Neutrophil (primary cell): Measurements from ENCODE around the gene OR5AU1.

Experiments
- H3K27ac ChIP-seq: fragments of 200-600 bp; sonication (generic); 2 replicates; pipeline ENCODE4 v1.5.1; 2016; ENCODE audit warnings: mild to moderate bottlenecking, moderate library complexity
- H3K27me3 ChIP-seq: fragments of 200-600 bp; sonication (generic); 2 replicates; pipeline ENCODE4 v1.6.0; 2016; ENCODE audit warnings: mild to moderate bottlenecking
- H3K36me3 ChIP-seq: fragments of 200-600 bp; sonication (generic); 2 replicates; pipeline ENCODE4 v1.5.1; 2017
- H3K4me1 ChIP-seq, 2 experiments: fragments of 200-600 bp in 1 of 2; sonication (generic) in 1 of 2; 1 replicate in 1 of 2; 2 replicates in 1 of 2; pipeline versions ENCODE4 v1.5.1 to v1.6.1; 2013 to 2016; ENCODE audit warnings: low read depth in 1 of 2, low read length in 1 of 2, mild to moderate bottlenecking in 1 of 2, moderate library complexity in 1 of 2; ENCODE audit not compliant: control insufficient read depth in 1 of 2, insufficient read depth in 1 of 2
- H3K4me3 ChIP-seq, 2 experiments: fragments of 200-600 bp in 1 of 2; sonication (generic) in 1 of 2; 1 replicate in 1 of 2; 2 replicates in 1 of 2; pipeline ENCODE4 v1.5.1; 2013 to 2016; ENCODE audit warnings: low read depth in 1 of 2, low read length in 1 of 2, mild to moderate bottlenecking in 1 of 2, moderate library complexity in 1 of 2
- H3K9me3 ChIP-seq: fragments of 200-600 bp; sonication (generic); 2 replicates; pipeline ENCODE4 v1.5.1; 2016
- CTCF ChIP-seq: fragments of 200-600 bp; sonication (generic); IDR thresholded peaks from 2 replicates; pipeline ENCODE4 v1.5.1; 2016; ENCODE audit warnings: antibody characterized with exemption

The OR5AU1 gene

DNA sequence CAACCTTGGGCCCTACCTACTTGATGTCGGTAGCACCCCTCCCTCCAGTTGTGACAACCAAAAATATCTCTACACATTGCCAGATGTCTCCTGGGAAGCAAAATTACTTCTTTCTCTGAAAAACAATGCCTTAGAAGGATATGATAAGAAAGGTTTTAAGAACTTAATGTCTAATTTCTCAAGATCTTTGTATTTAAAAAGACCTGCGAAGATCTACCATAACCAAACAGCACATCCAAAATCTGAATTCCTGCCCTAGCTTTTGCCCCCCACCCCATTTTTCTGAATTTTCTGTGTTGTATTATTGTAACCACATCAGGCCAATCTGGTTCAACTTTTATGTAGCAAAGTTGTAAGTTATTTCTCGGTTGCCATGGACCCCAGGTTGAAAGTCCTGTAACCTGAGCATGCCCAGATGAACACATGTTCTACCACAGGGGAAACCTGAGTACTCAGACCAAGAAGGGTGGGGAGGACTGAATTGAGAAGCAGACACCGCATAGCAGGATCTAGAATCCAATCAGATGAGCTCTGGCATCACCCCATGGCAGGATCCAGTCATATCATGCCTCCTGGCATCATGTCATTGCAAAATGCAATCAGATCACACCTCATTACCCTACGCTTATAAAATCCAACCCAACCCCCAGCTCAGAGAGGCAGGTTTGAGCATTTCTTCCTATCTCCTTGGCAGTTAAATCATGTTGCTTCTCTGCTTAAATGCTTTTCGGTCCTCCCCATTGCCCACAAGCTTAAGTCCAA, 46.3 kb downstream of the OR5AU1 start:
- H3K27me3 ChIP-seq: no peaks in the 10 kb centered on the region
- H3K9me3 ChIP-seq: no peaks in the 10 kb centered on the region
- H3K27ac ChIP-seq: no peak overlapping the region
- no peaks in the 10 kb centered on the region for H3K36me3 ChIP-seq
- no peak overlapping the region for H3K4me3 ChIP-seq
- peaks cover 14 to 16% of the 10 kb centered on the region in 2 experiments for H3K4me1 ChIP-seq
- no peak for TF ChIP-seq CTCF

- H3K4me3 ChIP-seq: no peak overlapping the region
- no peak for TF ChIP-seq CTCF
- peaks cover 21% of the 10 kb centered on the region in 2 experiments for H3K4me1 ChIP-seq
- no peaks in the 10 kb centered on the region for H3K27me3 ChIP-seq
- H3K27ac ChIP-seq: no peak overlapping the region
- H3K36me3 ChIP-seq: no peaks in the 10 kb centered on the region
- no peaks in the 10 kb centered on the region for H3K9me3 ChIP-seq
Measured at GRCh38 chr14:21108791-21109190, 47.1 kb downstream of the OR5AU1 start.

DNA sequence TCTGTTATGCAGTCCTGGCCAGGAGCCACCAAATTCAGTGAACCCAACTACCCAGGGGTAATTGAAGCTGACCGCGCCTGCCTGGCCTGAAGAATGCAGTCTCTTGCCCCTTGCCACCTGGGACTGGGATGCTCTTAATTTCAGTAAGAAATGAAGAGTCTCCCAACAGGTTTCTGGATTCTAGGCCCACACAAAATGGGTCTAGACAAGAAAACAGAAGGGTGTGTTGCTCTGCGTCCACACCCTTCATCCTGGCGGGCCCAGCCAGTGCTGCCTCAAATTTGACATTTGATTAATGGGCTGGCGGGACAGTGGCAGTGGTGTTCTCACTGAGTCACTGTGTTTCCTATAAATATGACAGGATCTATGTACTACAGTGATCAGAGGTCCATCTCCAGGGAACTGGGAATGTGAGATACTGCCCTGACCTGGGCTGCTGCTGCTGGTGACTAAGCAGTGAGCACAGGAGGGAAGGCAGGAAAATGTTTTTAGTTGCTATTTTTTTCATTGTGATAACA, 48.5 kb downstream of the OR5AU1 start:
- no peaks in the 10 kb centered on the region for H3K27me3 ChIP-seq
- H3K4me1 ChIP-seq: peaks cover 26 to 31% of the 10 kb centered on the region in 2 experiments
- TF ChIP-seq CTCF: no peak
- no peaks in the 10 kb centered on the region for H3K9me3 ChIP-seq
- H3K36me3 ChIP-seq: no peaks in the 10 kb centered on the region
- peak overlapping the region; percentile 36 for H3K27ac ChIP-seq
- no peak overlapping the region for H3K4me3 ChIP-seq

DNA sequence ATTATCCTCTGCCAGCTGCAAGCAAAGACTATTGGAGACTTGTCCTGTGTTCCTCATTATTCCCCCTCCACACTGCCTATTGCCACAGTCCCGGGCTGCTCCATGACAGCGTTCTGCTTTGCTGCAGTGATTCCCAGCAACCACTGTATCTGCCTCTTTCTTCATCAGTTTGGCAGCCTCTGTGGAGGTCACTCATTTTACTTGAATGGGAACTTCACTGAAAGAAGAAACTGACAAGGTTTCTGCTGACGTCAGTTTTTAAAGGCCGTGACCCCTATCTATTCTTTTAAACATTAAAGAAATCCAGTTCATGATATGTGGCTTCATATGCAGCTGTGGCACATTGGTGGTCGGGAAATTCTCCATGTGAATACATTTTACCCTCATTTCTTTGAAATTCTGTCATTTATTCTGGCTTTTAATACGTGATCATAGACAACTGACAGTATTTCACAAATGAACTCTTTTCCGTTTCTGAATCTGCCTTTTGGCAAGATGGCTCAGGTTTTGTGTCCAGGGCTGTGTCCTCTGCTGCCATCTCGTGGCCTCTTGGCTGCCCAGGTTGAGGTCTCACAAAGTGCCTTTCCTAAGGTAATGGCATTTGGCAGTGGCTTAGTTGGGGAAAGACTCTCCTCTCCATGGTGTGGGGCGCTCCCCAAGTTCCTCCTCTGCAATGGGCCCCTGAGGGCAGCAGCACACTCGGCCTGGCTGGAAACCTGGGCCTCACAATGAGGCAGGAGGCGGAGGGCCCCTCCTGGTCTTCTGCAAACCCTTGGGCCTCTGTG, 49.2 kb downstream of the OR5AU1 start:
- Histone ChIP-seq H3K4me1 (peaks cover 26 to 31% of the 10 kb centered on the region in 2 experiments), H3K27ac (peak overlapping the region; percentile 36), H3K9me3 (no peaks in the 10 kb centered on the region), H3K27me3 (no peaks in the 10 kb centered on the region), H3K36me3 (no peaks in the 10 kb centered on the region), H3K4me3 (peak overlapping the region in 1 of 2 experiments; percentile 9)
- TF ChIP-seq CTCF: peak; percentile 74

DNA sequence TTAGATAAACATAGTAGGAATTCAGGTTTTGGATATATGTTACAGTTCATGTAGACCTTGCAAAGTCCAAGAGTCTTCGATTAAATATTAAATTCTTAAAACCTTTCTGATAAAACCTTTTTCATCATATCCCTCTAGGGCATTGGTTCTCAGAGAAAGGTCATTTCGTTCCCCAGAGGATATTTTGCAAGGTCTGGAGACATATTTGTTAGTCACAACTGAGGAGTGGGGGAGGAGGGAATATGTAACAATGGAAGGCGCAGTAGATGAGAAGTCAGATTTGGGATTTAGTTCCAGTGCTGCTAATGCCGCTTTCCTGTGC, 49.7 kb downstream of the OR5AU1 start:
- H3K4me3 ChIP-seq: peak overlapping the region in 1 of 2 experiments; percentile 9
- H3K27me3 ChIP-seq: no peaks in the 10 kb centered on the region
- peak overlapping the region; percentile 36 for H3K27ac ChIP-seq
- no peaks in the 10 kb centered on the region for H3K36me3 ChIP-seq
- no peak for TF ChIP-seq CTCF
- peaks cover 26 to 31% of the 10 kb centered on the region in 2 experiments for H3K4me1 ChIP-seq
- no peaks in the 10 kb centered on the region for H3K9me3 ChIP-seq
